Rectal smooth muscle tissue (tissue), 1 donor: ENCODE measurements around the gene SHQ1.
"Not testable (repeated sequence)": the region's sequence is repeated elsewhere in the genome, so short reads cannot be mapped to it uniquely, and the experiment has no call there.

Experiments used
- H3K27ac ChIP-seq: one replicate; pipeline ENCODE4 v1.7.0; 2013; ENCODE audit warnings: low read depth, low read length, inconsistent platforms
- H3K27me3 ChIP-seq: one replicate; pipeline ENCODE4 v1.7.0; 2013; ENCODE audit warnings: low read length; ENCODE audit not compliant: control insufficient read depth, insufficient read depth
- H3K36me3 ChIP-seq: one replicate; pipeline ENCODE4 v1.7.0; 2013; ENCODE audit warnings: low read length; ENCODE audit not compliant: control insufficient read depth, insufficient read depth
- H3K4me1 ChIP-seq: one replicate; pipeline ENCODE4 v1.7.0; 2013; ENCODE audit warnings: low read length; ENCODE audit not compliant: control insufficient read depth, insufficient read depth
- H3K4me3 ChIP-seq: one replicate; pipeline ENCODE4 v1.7.0; 2013; ENCODE audit warnings: low read length
- H3K9ac ChIP-seq: one replicate; pipeline ENCODE4 v1.7.0; 2013; ENCODE audit warnings: low read length

Gene SHQ1

GRCh38 chr3:72810659-72811434, 37.4 kb downstream of the SHQ1 start:
- Histone ChIP-seq H3K27me3 (no peaks in the 10 kb centered on the region), H3K9ac (no peak overlapping the region), H3K27ac (no peak overlapping the region), H3K36me3 (no peaks in the 10 kb centered on the region), H3K4me1 (no peaks in the 10 kb centered on the region), H3K4me3 (no peak overlapping the region)

- no peaks in the 10 kb centered on the region for H3K36me3 ChIP-seq
- H3K27ac ChIP-seq = no peak overlapping the region
- no peaks in the 10 kb centered on the region for H3K4me1 ChIP-seq
- no peaks in the 10 kb centered on the region for H3K27me3 ChIP-seq
- H3K4me3 ChIP-seq = no peak overlapping the region
- H3K9ac ChIP-seq = no peak overlapping the region
These were observed 38.2 kb downstream of the SHQ1 start for GRCh38 chr3:72810063-72810462.

- no peak overlapping the region for H3K27ac ChIP-seq
- no peaks in the 10 kb centered on the region for H3K36me3 ChIP-seq
- H3K27me3 ChIP-seq = no peaks in the 10 kb centered on the region
- no peaks in the 10 kb centered on the region for H3K4me1 ChIP-seq
- no peak overlapping the region for H3K4me3 ChIP-seq
- no peak overlapping the region for H3K9ac ChIP-seq
These were observed 43.9 kb downstream of the SHQ1 start for GRCh38 chr3:72804361-72804760.

GRCh38 chr3:72803573-72803972, 44.7 kb downstream of the SHQ1 start:
- H3K27ac ChIP-seq = no peak overlapping the region
- no peaks in the 10 kb centered on the region for H3K27me3 ChIP-seq
- H3K4me1 ChIP-seq = no peaks in the 10 kb centered on the region
- no peak overlapping the region for H3K9ac ChIP-seq
- H3K36me3 ChIP-seq = no peaks in the 10 kb centered on the region
- no peak overlapping the region for H3K4me3 ChIP-seq

GRCh38 chr3:72802001-72802400, 46.2 kb downstream of the SHQ1 start:
- Histone ChIP-seq H3K27ac (no peak overlapping the region), H3K9ac (no peak overlapping the region), H3K4me1 (no peaks in the 10 kb centered on the region), H3K36me3 (no peaks in the 10 kb centered on the region), H3K27me3 (no peaks in the 10 kb centered on the region), H3K4me3 (no peak overlapping the region)

GRCh38 chr3:72800869-72801268, 47.4 kb downstream of the SHQ1 start:
- H3K36me3 ChIP-seq = no peaks in the 10 kb centered on the region
- no peak overlapping the region for H3K9ac ChIP-seq
- H3K27me3 ChIP-seq = no peaks in the 10 kb centered on the region
- no peak overlapping the region for H3K27ac ChIP-seq
- H3K4me3 ChIP-seq = no peak overlapping the region
- no peaks in the 10 kb centered on the region for H3K4me1 ChIP-seq

GRCh38 chr3:72798552-72799195, 49.6 kb downstream of the SHQ1 start:
- Histone ChIP-seq H3K27ac (no peak overlapping the region), H3K36me3 (no peaks in the 10 kb centered on the region), H3K4me3 (no peak overlapping the region), H3K27me3 (no peaks in the 10 kb centered on the region), H3K4me1 (no peaks in the 10 kb centered on the region), H3K9ac (no peak overlapping the region)

- no peaks in the 10 kb centered on the region for H3K27me3 ChIP-seq
- H3K36me3 ChIP-seq = no peaks in the 10 kb centered on the region
- H3K27ac ChIP-seq = no peak overlapping the region
- H3K9ac ChIP-seq = no peak overlapping the region
- no peak overlapping the region for H3K4me3 ChIP-seq
- H3K4me1 ChIP-seq = no peaks in the 10 kb centered on the region
These were observed 50.3 kb downstream of the SHQ1 start for GRCh38 chr3:72797773-72798543.

GRCh38 chr3:72794079-72794478, 54.2 kb downstream of the SHQ1 start:
- Histone ChIP-seq H3K9ac (no peak overlapping the region), H3K36me3 (no peaks in the 10 kb centered on the region), H3K27me3 (no peaks in the 10 kb centered on the region), H3K4me1 (no peaks in the 10 kb centered on the region), H3K27ac (no peak overlapping the region), H3K4me3 (no peak overlapping the region)

GRCh38 chr3:72791161-72791560, 57.1 kb downstream of the SHQ1 start:
- Histone ChIP-seq H3K36me3 (no peaks in the 10 kb centered on the region), H3K27me3 (no peaks in the 10 kb centered on the region), H3K27ac (no peak overlapping the region), H3K4me1 (no peaks in the 10 kb centered on the region), H3K9ac (no peak overlapping the region), H3K4me3 (no peak overlapping the region)

GRCh38 chr3:72789786-72790185, 58.5 kb downstream of the SHQ1 start:
- H3K27ac ChIP-seq = no peak overlapping the region
- no peak overlapping the region for H3K9ac ChIP-seq
- no peak overlapping the region for H3K4me3 ChIP-seq
- H3K36me3 ChIP-seq = peaks cover 4% of the 10 kb centered on the region
- H3K4me1 ChIP-seq = no peaks in the 10 kb centered on the region
- H3K27me3 ChIP-seq = no peaks in the 10 kb centered on the region

- H3K27me3 ChIP-seq, H3K36me3 ChIP-seq, H3K9ac ChIP-seq, H3K4me3 ChIP-seq, H3K4me1 ChIP-seq, H3K27ac ChIP-seq: not testable (repeated sequence)
These were observed 60.0 kb downstream of the SHQ1 start for GRCh38 chr3:72788232-72788631.
